Epithelial cell of proximal tubule (primary cell): ENCODE results near the gene CTAGE9. TPM values are rescaled to one million over a fixed set of nuclear protein-coding genes. Genes with fewer than 3 reads are reported as not detected.

Source experiments
- DNase-seq: peaks from one replicate; pipeline ENCODE4 v3.0.0-alpha.2; 2011; ENCODE audit warnings: low read depth
- H3K4me3 ChIP-seq: 2 replicates; pipeline ENCODE4 v1.5.1; 2011; ENCODE audit warnings: low read depth, mild to moderate bottlenecking, low read length
- CTCF ChIP-seq: conservative IDR thresholded peaks from 2 replicates; pipeline ENCODE4 v1.5.1; 2012; ENCODE audit warnings: low read depth, mild to moderate bottlenecking, low read length
- total RNA-seq: library from RNA; depleted of rRNA; stranded (reverse); fragments of >200 nt; gene quantifications from 2 replicates; pipeline ENCODE4 v1.2.3, GENCODE V29; 2015

CTAGE9 gene
- total RNA-seq, 1 donor from 2014 or later: not detected

DNA sequence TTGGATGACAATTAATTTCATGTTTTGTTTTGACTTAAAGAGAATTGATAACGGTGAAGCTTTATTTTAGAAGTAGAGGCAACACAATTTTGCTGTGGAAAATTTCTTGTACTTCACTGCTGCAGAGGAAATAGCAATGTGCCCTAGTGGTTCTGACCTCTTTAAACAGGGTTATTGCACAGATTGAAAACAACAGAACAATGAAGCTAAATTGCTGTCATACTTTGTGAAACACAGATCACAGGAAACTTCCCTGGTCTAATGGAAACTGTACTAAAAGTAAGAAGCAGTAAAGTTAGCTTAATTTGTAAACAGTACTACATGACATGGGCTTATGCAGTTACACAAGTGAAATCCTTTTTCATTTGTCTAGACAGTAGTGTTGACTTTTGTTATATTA, 40.9 kb downstream of the CTAGE9 start:
- no peak for TF ChIP-seq CTCF
- no peak overlapping the region for H3K4me3 ChIP-seq
- no peak for DNase-seq

- H3K4me3 ChIP-seq: no peak overlapping the region
- no peak for DNase-seq
- TF ChIP-seq CTCF: no peak
These were observed 47.1 kb downstream of the CTAGE9 start for GRCh38 chr6:131663578-131664165.

- DNase-seq: no peak
- H3K4me3 ChIP-seq: no peak overlapping the region
- TF ChIP-seq CTCF: no peak
These were observed 50.6 kb downstream of the CTAGE9 start for GRCh38 chr6:131660195-131660594.

Other genes starting within 250 kb of the CTAGE9 start
- gene ARG1, start 137.8 kb downstream of the CTAGE9 start, total RNA-seq: not detected in 2 replicates
- 14.5 and 15.0 TPM in 2 replicates for gene MED23, start 82.8 kb downstream of the CTAGE9 start, total RNA-seq
- gene ENPP3, start 73.7 kb downstream of the CTAGE9 start, total RNA-seq: 0.17 TPM in 1 of 2 replicates, not detected in the other
- gene OR2A4, start 9.6 kb downstream of the CTAGE9 start, total RNA-seq: not detected in 2 replicates
- 2.2 and 3.5 TPM in 2 replicates for gene ENPP1, start 97.0 kb upstream of the CTAGE9 start, total RNA-seq
- 36.0 and 40.1 TPM in 2 replicates for gene CCN2, start 240.4 kb upstream of the CTAGE9 start, total RNA-seq